Liver (tissue), 9 donors: ENCODE data around the gene ITPA. TPM values are rescaled to one million over a fixed set of nuclear protein-coding genes. Genes with fewer than 3 reads are reported as not detected.

ENCODE experiments used
- DNase-seq: peaks from one replicate; pipeline ENCODE4 v3.0.0-alpha.2; 2017; ENCODE audit warnings: low spot score
- H3K27ac ChIP-seq, 2 donors: one replicate each; pipeline ENCODE4 v1.7.0; 2013; ENCODE audit warnings: inconsistent platforms in 2 of 2, low read length in 2 of 2, control low read depth in 1 of 2, low read depth in 1 of 2, mild to moderate bottlenecking in 1 of 2
- H3K27me3 ChIP-seq, 4 donors: one replicate each; pipeline versions ENCODE4 v1.6.1 to v1.7.0; 2013; ENCODE audit warnings: low read length in 3 of 4, inconsistent platforms in 1 of 4, mild to moderate bottlenecking in 1 of 4, moderate library complexity in 1 of 4; ENCODE audit not compliant: control insufficient read depth in 4 of 4, insufficient read depth in 4 of 4
- H3K36me3 ChIP-seq, 4 donors: one replicate each; pipeline versions ENCODE4 v1.6.1 to v1.7.0; 2013; ENCODE audit warnings: low read length in 3 of 4, mild to moderate bottlenecking in 3 of 4, low read depth in 1 of 4, moderate library complexity in 1 of 4; ENCODE audit not compliant: control insufficient read depth in 4 of 4, insufficient read depth in 3 of 4
- H3K4me1 ChIP-seq, 4 donors: one replicate each; pipeline versions ENCODE4 v1.6.1 to v1.7.0; 2013; ENCODE audit warnings: low read length in 3 of 4, mild to moderate bottlenecking in 3 of 4, moderate library complexity in 1 of 4; ENCODE audit not compliant: control insufficient read depth in 4 of 4, insufficient read depth in 4 of 4
- H3K4me3 ChIP-seq, 3 donors: one replicate each; pipeline versions ENCODE4 v1.6.1 to v1.7.0; 2013; ENCODE audit warnings: low read length in 3 of 3, control low read depth in 1 of 3, low read depth in 1 of 3, mild to moderate bottlenecking in 1 of 3
- H3K9ac ChIP-seq, 2 donors: one replicate each; pipeline ENCODE4 v1.7.0; 2013; ENCODE audit warnings: low read length in 2 of 2, mild to moderate bottlenecking in 2 of 2, moderate library complexity in 2 of 2, control low read depth in 1 of 2, low read depth in 1 of 2
- H3K9me3 ChIP-seq, 4 donors: one replicate each; pipeline versions ENCODE4 v1.6.1 to v1.7.0; 2013; ENCODE audit warnings: low read length in 3 of 4; ENCODE audit not compliant: control insufficient read depth in 4 of 4
- ATF3 ChIP-seq: IDR thresholded peaks from 2 replicates; pipeline ENCODE4 v1.6.1; 2016; ENCODE audit warnings: antibody characterized with exemption
- CTCF ChIP-seq: fragments of 150-350 bp; IDR thresholded peaks from 2 replicates; pipeline ENCODE4 v1.5.1; 2017; ENCODE audit warnings: improper control_type of control experiment, low read depth, low read length; ENCODE audit not compliant: missing input control
- FOXA1 ChIP-seq: IDR thresholded peaks from 2 replicates; pipeline ENCODE4 v1.6.1; 2016; ENCODE audit warnings: antibody characterized with exemption
- FOXA2 ChIP-seq: IDR thresholded peaks from 2 replicates; pipeline ENCODE4 v1.6.1; 2016; ENCODE audit warnings: antibody characterized with exemption
- GABPA ChIP-seq, 2 donors: IDR thresholded peaks in 1 of 2; conservative IDR thresholded peaks in 1 of 2; 2 replicates each; pipeline ENCODE4 v1.6.1; 2016; ENCODE audit warnings: antibody characterized with exemption in 2 of 2, mild to moderate bottlenecking in 1 of 2, moderate library complexity in 1 of 2
- HNF4A ChIP-seq, 2 donors: conservative IDR thresholded peaks; 2 replicates each; pipeline ENCODE4 v1.6.1; 2016; ENCODE audit warnings: antibody characterized with exemption in 2 of 2, mild to moderate bottlenecking in 2 of 2
- HNF4G ChIP-seq: IDR thresholded peaks from 2 replicates; pipeline ENCODE4 v1.6.1; 2016; ENCODE audit warnings: antibody characterized with exemption
- JUND ChIP-seq, 2 donors: IDR thresholded peaks; 2 replicates each; pipeline ENCODE4 v1.6.1; 2016; ENCODE audit warnings: antibody characterized with exemption in 2 of 2
- MAX ChIP-seq: IDR thresholded peaks from 2 replicates; pipeline ENCODE4 v1.6.1; 2016; ENCODE audit warnings: antibody characterized with exemption
- NR2F2 ChIP-seq: IDR thresholded peaks from 2 replicates; pipeline ENCODE4 v1.6.1; 2016; ENCODE audit warnings: antibody characterized with exemption
- RAD21 ChIP-seq, 2 donors: IDR thresholded peaks; 2 replicates each; pipeline ENCODE4 v1.6.1; 2016; ENCODE audit warnings: antibody characterized with exemption in 2 of 2, mild to moderate bottlenecking in 2 of 2
- RXRA ChIP-seq, 2 donors: IDR thresholded peaks; 2 replicates each; pipeline ENCODE4 v1.6.1; 2017 to 2018; ENCODE audit warnings: antibody characterized with exemption in 2 of 2, mild to moderate bottlenecking in 1 of 2
- SP1 ChIP-seq: IDR thresholded peaks from 2 replicates; pipeline ENCODE4 v1.6.1; 2018; ENCODE audit warnings: antibody characterized with exemption, mild to moderate bottlenecking
- TAF1 ChIP-seq: conservative IDR thresholded peaks from 2 replicates; pipeline ENCODE4 v1.6.1; 2016; ENCODE audit warnings: antibody characterized with exemption, mild to moderate bottlenecking
- YY1 ChIP-seq: IDR thresholded peaks from 2 replicates; pipeline ENCODE4 v1.6.1; 2016; ENCODE audit warnings: antibody characterized with exemption, mild to moderate bottlenecking
- WGBS: extraction: QIAGEN DNeasy Blood & Tissue Kit; methylation state at CpG from one replicate; pipeline ENCODE4 v1.1.7; 2013; 5-methylcytosine and 5-hydroxymethylcytosine counted together
- polyA plus RNA-seq, 2 donors: library from polyadenylated mRNA; stranded (reverse) in 1 of 2; unstranded in 1 of 2; fragments of 200-250 nt in 1 of 2; fragments of >200 nt in 1 of 2; fragmentation: Nextera tagmentation in 1 of 2; extraction: Ambion mirVana in 1 of 2; gene quantifications; one replicate each; pipeline versions ENCODE4 v1.2.1 to v1.2.3, GENCODE V29; 2013 to 2015
- total RNA-seq, 2 donors: library from RNA; depleted of rRNA; stranded (reverse); fragments of >200 nt; gene quantifications; one replicate each; pipeline ENCODE4 v1.2.3, GENCODE V29; 2014
- TF ChIP-seq, protein P1 (sequence below): IDR thresholded peaks from 2 replicates; pipeline ENCODE4 v1.6.1; 2016; ENCODE audit warnings: antibody characterized with exemption, mild to moderate bottlenecking
- donor health status: healthy.
- donor health status: healthy.
- donor health status: healthy.
- donor health status: healthy.
- donor health status: healthy.

The ITPA gene
- total and polyA plus RNA-seq, 4 donors: 14.4 to 39.8 (median 19.7) TPM

GRCh38 chr20:3168079-3168828, 41.0 kb upstream of the ITPA start:
- TF ChIP-seq CTCF (no peak), SP1 (peak; percentile 30), HNF4A (conservative IDR thresholded peaks at IDR 0.05) (peak in 1 of 2 donors; percentile 46), HNF4G (no peak), MAX (no peak)
- H3K9me3 ChIP-seq: no peaks in the 10 kb centered on the region
- H3K9ac ChIP-seq: no peak overlapping the region

DNA sequence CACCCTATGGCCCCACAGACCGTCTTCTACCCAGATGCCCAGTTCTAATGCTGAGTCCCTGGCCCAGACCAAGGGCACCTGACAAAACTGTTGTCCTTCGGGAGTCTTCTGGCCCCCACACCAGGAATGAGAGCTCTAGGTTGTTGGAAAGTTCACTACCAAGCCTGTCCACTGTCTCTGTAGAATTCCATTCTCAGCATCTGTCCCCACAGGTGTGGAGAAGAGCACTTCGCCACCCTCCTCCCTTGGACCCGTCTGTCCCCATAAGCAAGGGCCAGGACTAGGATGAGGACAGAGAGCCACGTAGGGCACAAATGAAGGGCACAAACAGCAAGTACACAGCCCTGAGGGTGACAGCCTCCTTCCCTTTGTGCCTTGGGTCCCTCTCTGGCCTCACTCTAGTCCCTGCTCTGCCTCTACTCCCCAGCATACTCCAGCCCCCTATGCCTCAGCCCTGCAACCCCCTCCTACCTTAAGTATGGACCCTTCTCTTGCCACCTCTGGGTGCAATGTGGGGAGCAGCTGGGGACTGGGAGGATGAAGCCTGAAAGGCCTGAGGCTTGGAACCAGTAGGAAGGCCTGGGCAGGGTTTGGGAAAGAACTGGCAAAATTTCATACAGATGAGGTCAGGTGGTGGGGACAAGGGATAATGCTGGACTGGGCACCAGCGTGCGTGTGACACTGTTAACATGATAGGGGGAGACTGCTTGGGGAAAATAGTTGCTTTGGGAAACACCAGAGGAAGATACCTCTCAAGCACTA, 40.3 kb upstream of the ITPA start:
- no peak overlapping the region for H3K27ac ChIP-seq
- H3K4me1 ChIP-seq: peaks cover 6 to 18% (median 9%) of the 10 kb centered on the region in 4 donors
- no peak overlapping the region for H3K4me3 ChIP-seq
- H3K27me3 ChIP-seq: no peaks in the 10 kb centered on the region
- 92% methylated on average over 7 of the region's 7 CpGs for WGBS
- no peak for TF ChIP-seq SP1
- TF ChIP-seq YY1: no peak
- TF ChIP-seq RAD21 (IDR thresholded peaks at IDR 0.05): no peak
- TF ChIP-seq RXRA (IDR thresholded peaks at IDR 0.05): no peak
- TF ChIP-seq FOXA1: no peak
- no peak for TF ChIP-seq JUND (IDR thresholded peaks at IDR 0.05)
- TF ChIP-seq, protein P1, sequence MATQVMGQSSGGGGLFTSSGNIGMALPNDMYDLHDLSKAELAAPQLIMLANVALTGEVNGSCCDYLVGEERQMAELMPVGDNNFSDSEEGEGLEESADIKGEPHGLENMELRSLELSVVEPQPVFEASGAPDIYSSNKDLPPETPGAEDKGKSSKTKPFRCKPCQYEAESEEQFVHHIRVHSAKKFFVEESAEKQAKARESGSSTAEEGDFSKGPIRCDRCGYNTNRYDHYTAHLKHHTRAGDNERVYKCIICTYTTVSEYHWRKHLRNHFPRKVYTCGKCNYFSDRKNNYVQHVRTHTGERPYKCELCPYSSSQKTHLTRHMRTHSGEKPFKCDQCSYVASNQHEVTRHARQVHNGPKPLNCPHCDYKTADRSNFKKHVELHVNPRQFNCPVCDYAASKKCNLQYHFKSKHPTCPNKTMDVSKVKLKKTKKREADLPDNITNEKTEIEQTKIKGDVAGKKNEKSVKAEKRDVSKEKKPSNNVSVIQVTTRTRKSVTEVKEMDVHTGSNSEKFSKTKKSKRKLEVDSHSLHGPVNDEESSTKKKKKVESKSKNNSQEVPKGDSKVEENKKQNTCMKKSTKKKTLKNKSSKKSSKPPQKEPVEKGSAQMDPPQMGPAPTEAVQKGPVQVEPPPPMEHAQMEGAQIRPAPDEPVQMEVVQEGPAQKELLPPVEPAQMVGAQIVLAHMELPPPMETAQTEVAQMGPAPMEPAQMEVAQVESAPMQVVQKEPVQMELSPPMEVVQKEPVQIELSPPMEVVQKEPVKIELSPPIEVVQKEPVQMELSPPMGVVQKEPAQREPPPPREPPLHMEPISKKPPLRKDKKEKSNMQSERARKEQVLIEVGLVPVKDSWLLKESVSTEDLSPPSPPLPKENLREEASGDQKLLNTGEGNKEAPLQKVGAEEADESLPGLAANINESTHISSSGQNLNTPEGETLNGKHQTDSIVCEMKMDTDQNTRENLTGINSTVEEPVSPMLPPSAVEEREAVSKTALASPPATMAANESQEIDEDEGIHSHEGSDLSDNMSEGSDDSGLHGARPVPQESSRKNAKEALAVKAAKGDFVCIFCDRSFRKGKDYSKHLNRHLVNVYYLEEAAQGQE: no peak
- TF ChIP-seq FOXA2: no peak
- no peak for TF ChIP-seq ATF3
- TF ChIP-seq NR2F2: no peak
- TF ChIP-seq CTCF: no peak
- TF ChIP-seq HNF4G: no peak
- no peak for TF ChIP-seq GABPA (IDR thresholded peaks at IDR 0.05 in 1 of 2, conservative IDR thresholded peaks at IDR 0.05 in 1 of 2)
- TF ChIP-seq TAF1: no peak
- no peak for DNase-seq
- H3K9ac ChIP-seq: no peak overlapping the region
- no peaks in the 10 kb centered on the region for H3K36me3 ChIP-seq
- H3K9me3 ChIP-seq: no peaks in the 10 kb centered on the region

More at GRCh38 chr20:3168079-3168828, 41.0 kb upstream of the ITPA start:
- Histone ChIP-seq H3K27ac (no peak overlapping the region), H3K36me3 (no peaks in the 10 kb centered on the region), H3K4me3 (no peak overlapping the region), H3K27me3 (no peaks in the 10 kb centered on the region), H3K4me1 (peaks cover 4 to 18% (median 7%) of the 10 kb centered on the region in 4 donors)
- 36% methylated on average over 39 of the region's 39 CpGs for WGBS
- no peak for DNase-seq
